ENCODE results near the gene BANK1. TPM values are rescaled to one million over a fixed set of nuclear protein-coding genes. Genes with fewer than 3 reads are reported as not detected.

BANK1 gene
- total and polyA plus RNA-seq, 2 donors from 2014 or later, result 1.8 to 7.4 TPM

DNA sequence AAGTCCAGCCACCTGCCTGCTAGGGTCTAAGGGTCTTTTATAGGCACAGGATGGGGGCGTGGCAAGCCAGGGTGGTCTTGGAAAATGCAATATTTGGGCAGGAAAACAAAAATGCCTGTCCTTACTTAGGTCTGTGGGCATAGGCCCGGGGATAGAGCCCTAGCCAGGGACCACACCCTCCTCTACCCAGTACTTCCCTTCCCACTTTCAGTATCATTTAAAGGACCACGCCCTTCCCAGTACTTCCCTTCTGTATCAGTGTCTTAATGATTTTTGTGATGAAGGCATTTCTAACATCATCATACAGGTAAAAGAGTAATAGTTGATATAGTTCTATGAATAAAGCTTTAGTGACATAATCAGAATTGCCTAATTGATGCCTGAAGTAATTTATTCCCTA, 11.4 kb downstream of the BANK1 start:
- Histone ChIP-seq H3K36me3 (ENCODE audit: control insufficient read depth in 2 of 3, insufficient read depth in 3 of 3, low read length in 3 of 3) (no peaks in the 10 kb centered on the region), H3K27me3 (ENCODE audit: control insufficient read depth, insufficient read depth, low read length) (no peaks in the 10 kb centered on the region), H3K4me1 (ENCODE audit: control insufficient read depth in 2 of 3, insufficient read depth in 2 of 3, low read depth in 1 of 3, low read length in 3 of 3) (peaks cover 0 to 4% (median 3%) of the 10 kb centered on the region in 3 donors), H3K9me3 (ENCODE audit: control insufficient read depth in 2 of 3, insufficient read depth in 1 of 3, low read length in 3 of 3) (no peaks in the 10 kb centered on the region), H3K27ac (ENCODE audit: low read depth in 2 of 2, low read length in 2 of 2) (no peak overlapping the region), H3K9ac (ENCODE audit: low read length in 3 of 3) (no peak overlapping the region), H3K4me3 (ENCODE audit: low read length in 3 of 3) (no peak overlapping the region)
- no peak for FAIRE-seq
- TF ChIP-seq CTCF (IDR thresholded peaks at IDR 0.05; ENCODE audit: borderline replicate concordance, extremely low read depth, insufficient read depth), result no peak
- intact Hi-C loops (cut with DNase I), result no loop called here
- no peak for DNase-seq

GRCh38 chr4:101806914-101807313, 16.4 kb downstream of the BANK1 start:
- no peak for TF ChIP-seq CTCF (IDR thresholded peaks at IDR 0.05; ENCODE audit: borderline replicate concordance, extremely low read depth, insufficient read depth)
- peak overlapping the region in 1 of 3 donors; percentile 13 for H3K9ac ChIP-seq (ENCODE audit: low read length in 3 of 3)
- no peak overlapping the region for H3K27ac ChIP-seq (ENCODE audit: low read depth in 2 of 2, low read length in 2 of 2)
- H3K36me3 ChIP-seq (ENCODE audit: control insufficient read depth in 2 of 3, insufficient read depth in 3 of 3, low read length in 3 of 3), result no peaks in the 10 kb centered on the region
- FAIRE-seq (peak; percentile 13), DNase-seq (peak in 2 of 5 donors; percentile 60 to 66)
- H3K4me3 ChIP-seq (ENCODE audit: low read length in 3 of 3), result peak overlapping the region in 1 of 3 donors; percentile 35
- H3K9me3 ChIP-seq (ENCODE audit: control insufficient read depth in 2 of 3, insufficient read depth in 1 of 3, low read length in 3 of 3), result no peaks in the 10 kb centered on the region
- peaks cover 0 to 4% (median 3%) of the 10 kb centered on the region in 3 donors for H3K4me1 ChIP-seq (ENCODE audit: control insufficient read depth in 2 of 3, insufficient read depth in 2 of 3, low read depth in 1 of 3, low read length in 3 of 3)
- no peaks in the 10 kb centered on the region for H3K27me3 ChIP-seq (ENCODE audit: control insufficient read depth, insufficient read depth, low read length)
- intact Hi-C loops (cut with DNase I), result no loop called here

- Histone ChIP-seq H3K4me3 (ENCODE audit: low read length in 3 of 3) (peak overlapping the region in 1 of 3 donors; percentile 35), H3K9me3 (ENCODE audit: control insufficient read depth in 2 of 3, insufficient read depth in 1 of 3, low read length in 3 of 3) (no peaks in the 10 kb centered on the region), H3K9ac (ENCODE audit: low read length in 3 of 3) (peak overlapping the region in 1 of 3 donors; percentile 13), H3K27me3 (ENCODE audit: control insufficient read depth, insufficient read depth, low read length) (no peaks in the 10 kb centered on the region), H3K27ac (ENCODE audit: low read depth in 2 of 2, low read length in 2 of 2) (no peak overlapping the region), H3K4me1 (ENCODE audit: control insufficient read depth in 2 of 3, insufficient read depth in 2 of 3, low read depth in 1 of 3, low read length in 3 of 3) (peaks cover 0 to 4% (median 3%) of the 10 kb centered on the region in 3 donors), H3K36me3 (ENCODE audit: control insufficient read depth in 2 of 3, insufficient read depth in 3 of 3, low read length in 3 of 3) (no peaks in the 10 kb centered on the region)
- FAIRE-seq, result no peak
- intact Hi-C loops (cut with DNase I), result no loop called here
- peak in 2 of 5 donors; percentile 7 to 15 for DNase-seq
- no peak for TF ChIP-seq CTCF (IDR thresholded peaks at IDR 0.05; ENCODE audit: borderline replicate concordance, extremely low read depth, insufficient read depth)
Observed at GRCh38 chr4:101807351-101807750, 16.8 kb downstream of the BANK1 start.

DNA sequence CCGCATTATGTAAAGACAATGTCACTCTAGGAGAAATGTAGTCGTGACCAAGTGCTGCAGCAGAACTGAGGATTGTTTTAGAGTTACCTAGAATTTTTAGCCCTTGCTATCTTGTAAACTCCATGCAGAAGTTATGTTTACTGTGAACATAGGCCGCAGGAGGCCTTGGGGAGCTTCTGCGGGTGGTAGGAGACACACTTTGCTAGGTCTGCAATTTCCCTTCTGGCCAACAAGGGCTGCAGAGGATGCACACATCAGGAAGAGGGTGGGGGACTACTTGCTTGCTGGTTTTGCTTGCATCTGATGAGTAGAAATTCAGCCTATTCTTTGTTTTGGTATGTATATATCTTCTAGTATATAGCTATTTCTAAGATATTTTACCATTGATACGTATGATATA, 23.1 kb downstream of the BANK1 start:
- Histone ChIP-seq H3K27ac (ENCODE audit: low read depth in 2 of 2, low read length in 2 of 2) (no peak overlapping the region), H3K9ac (ENCODE audit: low read length in 3 of 3) (no peak overlapping the region), H3K9me3 (ENCODE audit: control insufficient read depth in 2 of 3, insufficient read depth in 1 of 3, low read length in 3 of 3) (no peaks in the 10 kb centered on the region), H3K4me1 (ENCODE audit: control insufficient read depth in 2 of 3, insufficient read depth in 2 of 3, low read depth in 1 of 3, low read length in 3 of 3) (no peaks in the 10 kb centered on the region), H3K36me3 (ENCODE audit: control insufficient read depth in 2 of 3, insufficient read depth in 3 of 3, low read length in 3 of 3) (no peaks in the 10 kb centered on the region), H3K27me3 (ENCODE audit: control insufficient read depth, insufficient read depth, low read length) (no peaks in the 10 kb centered on the region), H3K4me3 (ENCODE audit: low read length in 3 of 3) (no peak overlapping the region)
- intact Hi-C loops (cut with DNase I), result no loop called here
- TF ChIP-seq CTCF (IDR thresholded peaks at IDR 0.05; ENCODE audit: borderline replicate concordance, extremely low read depth, insufficient read depth), result no peak
- FAIRE-seq (no peak), DNase-seq (no peak)
